Tibial nerve (tissue), 4 donors: ENCODE measurements around the gene ZSWIM6. TPM values are rescaled to one million over a fixed set of nuclear protein-coding genes. Genes with fewer than 3 reads are reported as not detected.

ENCODE experiments used
- DNase-seq, 2 donors: peaks; one replicate each; pipeline ENCODE4 v3.0.0-alpha.2; 2019; ENCODE audit warnings: low spot score in 2 of 2
- H3K27ac ChIP-seq, 4 donors: fragments of 200-600 bp; sonication (generic) in 3 of 4; one replicate each; pipeline ENCODE4 v1.5.1; 2017 to 2019; ENCODE audit warnings: mild to moderate bottlenecking in 1 of 4
- H3K27me3 ChIP-seq, 2 donors: fragments of 200-600 bp; sonication (generic) in 1 of 2; one replicate each; pipeline versions ENCODE4 v1.5.1 to v1.6.0; 2017 to 2019
- H3K36me3 ChIP-seq, 3 donors: fragments of 200-600 bp; sonication (generic); one replicate each; pipeline ENCODE4 v1.5.1; 2018 to 2019
- H3K4me1 ChIP-seq, 4 donors: fragments of 200-600 bp; sonication (generic) in 3 of 4; one replicate each; pipeline ENCODE4 v1.5.1; 2017 to 2019
- H3K4me3 ChIP-seq, 4 donors: fragments of 200-600 bp; sonication (generic) in 3 of 4; one replicate each; pipeline ENCODE4 v1.5.1; 2017 to 2019; ENCODE audit warnings: mild to moderate bottlenecking in 1 of 4, moderate library complexity in 1 of 4
- H3K9me3 ChIP-seq, 4 donors: fragments of 200-600 bp; sonication (generic) in 3 of 4; one replicate each; pipeline ENCODE4 v1.5.1; 2017 to 2019
- EP300 ChIP-seq, 2 donors: sonication (generic); formaldehyde crosslinking; IDR thresholded peaks; one replicate each; pipeline ENCODE4 v1.6.1; 2017; ENCODE audit warnings: antibody characterized with exemption in 2 of 2, mild to moderate bottlenecking in 1 of 2
- POLR2A ChIP-seq, 2 donors: fragments of 450-650 bp; IDR thresholded peaks; one replicate each; pipeline ENCODE4 v1.6.1; 2017; ENCODE audit warnings: antibody characterized with exemption in 2 of 2, mild to moderate bottlenecking in 2 of 2, moderate library complexity in 2 of 2
- WGBS, 2 donors: methylation state at CpG; one replicate each; pipeline ENCODE4 v1.1.5; 2018; 5-methylcytosine and 5-hydroxymethylcytosine counted together
- total RNA-seq, 4 donors: library from RNA; depleted of rRNA; stranded (reverse); fragments of >200 nt; gene quantifications; one replicate each; pipeline ENCODE4 v1.1.0, GENCODE V29; 2016
- TF ChIP-seq, protein P1 (sequence below), 5 experiments: fragments of 200-600 bp in 3 of 5; fragments of 450-650 bp in 2 of 5; sonication (generic) in 3 of 5; IDR thresholded peaks; one replicate each; pipeline ENCODE4 v1.5.1; 2016 to 2019; ENCODE audit warnings: antibody characterized with exemption in 5 of 5, mild to moderate bottlenecking in 3 of 5, moderate library complexity in 2 of 5

ZSWIM6 gene
- total RNA-seq, 4 donors from 2014 or later = 10.6 to 15.5 (median 13.7) TPM

DNA sequence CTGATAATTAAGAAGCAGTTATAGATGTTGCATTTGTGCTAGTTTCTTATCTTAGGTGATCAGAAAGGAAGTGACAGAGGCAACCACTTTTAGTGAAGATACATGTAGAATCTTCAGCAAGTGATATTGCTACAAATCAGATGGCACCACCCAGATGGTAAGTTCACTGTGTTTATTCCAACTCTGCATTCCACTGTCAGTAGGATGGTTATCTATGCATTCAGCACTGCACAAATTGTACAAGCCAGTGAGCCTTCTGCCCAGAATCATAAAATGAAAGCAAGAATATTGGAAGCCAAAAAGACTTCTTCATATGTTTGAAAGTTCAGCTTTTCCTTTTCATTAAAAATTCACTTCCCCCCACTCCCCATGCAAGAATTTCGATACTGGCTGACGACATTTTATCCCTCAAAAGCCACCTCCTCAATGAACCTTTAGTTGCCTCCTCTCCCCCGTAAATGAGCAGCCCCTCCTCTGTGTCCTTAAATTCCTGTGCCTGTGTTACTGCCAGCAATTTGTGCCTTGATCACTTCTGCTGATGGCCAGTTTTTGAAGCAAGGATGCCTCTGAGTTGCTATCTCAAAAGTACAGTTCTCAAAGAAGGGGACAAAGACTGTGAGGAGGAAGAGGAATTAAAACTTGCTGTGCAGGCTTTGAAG is 91.6 kb downstream of the ZSWIM6 start:
- TF ChIP-seq EP300 (IDR thresholded peaks at IDR 0.05) = no peak
- TF ChIP-seq POLR2A (IDR thresholded peaks at IDR 0.05) = no peak
- TF ChIP-seq, protein P1, sequence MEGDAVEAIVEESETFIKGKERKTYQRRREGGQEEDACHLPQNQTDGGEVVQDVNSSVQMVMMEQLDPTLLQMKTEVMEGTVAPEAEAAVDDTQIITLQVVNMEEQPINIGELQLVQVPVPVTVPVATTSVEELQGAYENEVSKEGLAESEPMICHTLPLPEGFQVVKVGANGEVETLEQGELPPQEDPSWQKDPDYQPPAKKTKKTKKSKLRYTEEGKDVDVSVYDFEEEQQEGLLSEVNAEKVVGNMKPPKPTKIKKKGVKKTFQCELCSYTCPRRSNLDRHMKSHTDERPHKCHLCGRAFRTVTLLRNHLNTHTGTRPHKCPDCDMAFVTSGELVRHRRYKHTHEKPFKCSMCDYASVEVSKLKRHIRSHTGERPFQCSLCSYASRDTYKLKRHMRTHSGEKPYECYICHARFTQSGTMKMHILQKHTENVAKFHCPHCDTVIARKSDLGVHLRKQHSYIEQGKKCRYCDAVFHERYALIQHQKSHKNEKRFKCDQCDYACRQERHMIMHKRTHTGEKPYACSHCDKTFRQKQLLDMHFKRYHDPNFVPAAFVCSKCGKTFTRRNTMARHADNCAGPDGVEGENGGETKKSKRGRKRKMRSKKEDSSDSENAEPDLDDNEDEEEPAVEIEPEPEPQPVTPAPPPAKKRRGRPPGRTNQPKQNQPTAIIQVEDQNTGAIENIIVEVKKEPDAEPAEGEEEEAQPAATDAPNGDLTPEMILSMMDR (IDR thresholded peaks at IDR 0.05) = no peak
- Histone ChIP-seq H3K9me3 (no peaks in the 10 kb centered on the region), H3K36me3 (no peaks in the 10 kb centered on the region), H3K27me3 (no peaks in the 10 kb centered on the region), H3K4me3 (peak overlapping the region in 1 of 4 donors; percentile 7), H3K4me1 (peaks cover 0 to 55% (median 11%) of the 10 kb centered on the region in 4 donors), H3K27ac (peak overlapping the region in 2 of 4 donors; percentile 42 to 65)
- DNase-seq = no peak
- whole genome bisulfite sequencing, 2 donors = 19 to 28% methylated on average over 3 of the region's 3 CpGs

DNA sequence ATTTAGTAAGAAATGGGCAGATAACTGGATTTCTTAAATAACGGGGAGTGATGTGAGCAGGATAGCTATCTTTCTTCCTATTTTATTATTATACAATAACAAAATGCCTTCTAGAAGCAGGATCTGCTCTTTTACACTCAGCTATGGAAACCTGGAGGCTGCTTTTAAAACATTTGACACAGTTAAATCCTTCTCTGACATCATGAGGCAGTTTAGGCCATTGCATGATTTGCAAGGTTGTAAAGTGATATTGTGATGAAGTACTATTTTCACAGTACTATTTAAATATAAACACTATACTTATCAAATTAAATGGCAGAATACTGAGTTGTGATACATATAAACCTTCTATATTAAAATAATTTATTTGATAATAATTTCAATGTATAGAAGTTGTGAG is 93.9 kb downstream of the ZSWIM6 start:
- 79 to 87% methylated on average over 1 of the region's 1 CpG for WGBS, 2 donors
- H3K36me3 ChIP-seq = no peaks in the 10 kb centered on the region
- H3K9me3 ChIP-seq = no peaks in the 10 kb centered on the region
- TF ChIP-seq, protein P1 (IDR thresholded peaks at IDR 0.05) = no peak
- no peak for TF ChIP-seq POLR2A (IDR thresholded peaks at IDR 0.05)
- no peak for TF ChIP-seq EP300 (IDR thresholded peaks at IDR 0.05)
- no peak for DNase-seq
- peaks cover 0 to 72% (median 19%) of the 10 kb centered on the region in 4 donors for H3K4me1 ChIP-seq
- H3K4me3 ChIP-seq = no peak overlapping the region
- no peaks in the 10 kb centered on the region for H3K27me3 ChIP-seq
- H3K27ac ChIP-seq = peak overlapping the region in 2 of 4 donors; percentile 22 to 25

DNA sequence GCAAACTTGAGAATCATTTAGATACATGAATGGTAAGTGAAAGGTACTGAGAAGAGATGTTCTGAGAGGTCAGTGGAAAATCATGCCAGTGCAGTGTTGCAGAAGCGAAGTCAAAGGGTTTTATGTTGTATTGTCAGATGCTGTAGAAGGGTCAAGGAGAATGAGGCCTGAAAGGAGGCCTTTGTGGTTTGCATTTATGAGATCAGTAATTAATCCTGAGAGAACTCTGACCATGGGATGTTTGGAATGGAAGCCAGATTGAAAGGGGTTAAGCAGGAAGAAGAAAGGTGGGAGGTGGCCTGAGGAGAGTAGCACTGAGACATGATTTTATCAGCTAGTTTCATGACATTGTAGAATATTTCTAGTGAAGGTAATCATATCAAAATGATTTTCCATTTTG is 97.8 kb downstream of the ZSWIM6 start:
- Histone ChIP-seq H3K9me3 (no peaks in the 10 kb centered on the region), H3K4me1 (peaks cover 0 to 61% (median 13%) of the 10 kb centered on the region in 4 donors), H3K36me3 (no peaks in the 10 kb centered on the region), H3K4me3 (no peak overlapping the region), H3K27ac (peak overlapping the region in 2 of 4 donors; percentile 4 to 76), H3K27me3 (no peaks in the 10 kb centered on the region)
- DNase-seq = no peak
- TF ChIP-seq, protein P1 (IDR thresholded peaks at IDR 0.05) = no peak
- TF ChIP-seq POLR2A (IDR thresholded peaks at IDR 0.05) (no peak), EP300 (IDR thresholded peaks at IDR 0.05) (no peak)
- 53 to 60% methylated on average over 1 of the region's 1 CpG for WGBS, 2 donors

DNA sequence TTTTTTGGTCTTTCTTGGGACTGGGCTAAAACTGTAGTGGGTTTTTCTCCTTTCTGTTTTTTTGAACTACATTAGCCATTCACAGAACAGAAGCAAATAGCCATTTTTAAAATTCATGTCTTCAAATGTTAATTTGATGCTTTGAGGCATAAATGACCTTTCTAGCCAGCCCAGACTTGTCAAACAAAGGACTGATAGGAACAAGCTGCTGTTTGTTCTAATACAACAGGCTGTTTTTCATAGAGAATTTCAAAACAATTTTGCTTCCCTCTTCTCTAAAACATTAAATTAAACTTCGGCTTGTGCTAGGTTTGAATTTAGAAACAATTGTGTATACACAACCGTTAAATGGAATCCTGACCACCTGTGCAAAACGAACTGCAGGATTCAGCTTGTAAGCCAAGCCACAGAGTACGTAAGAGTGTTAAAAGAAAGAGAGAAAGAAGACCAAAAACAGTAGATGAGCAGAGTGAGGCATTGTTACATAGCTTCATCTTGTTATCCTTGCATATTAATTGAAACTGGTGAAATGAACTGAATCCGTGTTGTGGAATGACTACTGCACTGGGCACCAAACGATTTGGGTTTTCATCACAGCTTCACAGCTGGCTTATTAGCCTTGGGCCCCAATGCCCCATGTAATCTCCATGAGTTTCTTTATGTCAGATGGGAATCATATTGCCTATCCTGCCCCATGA is 100.0 kb downstream of the ZSWIM6 start:
- H3K9me3 ChIP-seq = no peaks in the 10 kb centered on the region
- TF ChIP-seq EP300 (IDR thresholded peaks at IDR 0.05) (peak; percentile 17 to 41), POLR2A (IDR thresholded peaks at IDR 0.05) (no peak)
- TF ChIP-seq, protein P1 (IDR thresholded peaks at IDR 0.05) = no peak
- 32 to 40% methylated on average over 6 of the region's 6 CpGs for whole genome bisulfite sequencing, 2 donors
- H3K27me3 ChIP-seq = no peaks in the 10 kb centered on the region
- DNase-seq = no peak
- peak overlapping the region in 2 of 4 donors; percentile 6 to 11 for H3K4me3 ChIP-seq
- peak overlapping the region in 3 of 4 donors; percentile 13 to 76 (median 70) for H3K27ac ChIP-seq
- H3K4me1 ChIP-seq = peaks cover 0 to 54% (median 13%) of the 10 kb centered on the region in 4 donors
- H3K36me3 ChIP-seq = no peaks in the 10 kb centered on the region

DNA sequence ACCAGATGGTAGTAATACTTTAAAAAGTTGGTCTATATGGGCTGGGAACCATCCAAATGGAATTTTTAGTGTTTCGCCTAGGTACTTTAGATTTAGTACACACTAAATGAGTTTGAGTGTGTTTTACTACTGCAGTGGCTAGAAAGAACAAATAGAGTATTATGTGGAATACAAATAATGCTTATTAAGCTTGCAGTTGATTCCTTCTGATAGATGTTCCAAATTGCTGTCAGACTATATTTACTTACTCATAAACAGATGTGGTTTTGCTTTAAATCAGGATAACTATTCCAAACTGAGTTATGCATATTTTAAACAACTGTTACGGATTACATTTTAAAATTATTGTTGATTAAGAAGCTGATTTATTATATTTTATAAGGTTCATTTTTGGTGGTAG is 103.3 kb downstream of the ZSWIM6 start:
- Histone ChIP-seq H3K4me3 (no peak overlapping the region), H3K9me3 (no peaks in the 10 kb centered on the region), H3K27ac (peak overlapping the region in 1 of 4 donors; percentile 37), H3K4me1 (peaks cover 0 to 55% (median 9%) of the 10 kb centered on the region in 4 donors), H3K36me3 (no peaks in the 10 kb centered on the region), H3K27me3 (no peaks in the 10 kb centered on the region)
- 62 to 67% methylated on average over 2 of the region's 2 CpGs for WGBS, 2 donors
- DNase-seq = no peak
- no peak for TF ChIP-seq EP300 (IDR thresholded peaks at IDR 0.05)
- TF ChIP-seq POLR2A (IDR thresholded peaks at IDR 0.05) = no peak
- TF ChIP-seq, protein P1 (IDR thresholded peaks at IDR 0.05) = no peak
